Astrocyte of the hippocampus (primary cell): Measurements from ENCODE around the gene HGF.

Experiments used
- DNase-seq: peaks from one replicate; pipeline ENCODE4 v3.0.0; 2011; ENCODE audit warnings: low read depth, low spot score

Gene HGF

DNA sequence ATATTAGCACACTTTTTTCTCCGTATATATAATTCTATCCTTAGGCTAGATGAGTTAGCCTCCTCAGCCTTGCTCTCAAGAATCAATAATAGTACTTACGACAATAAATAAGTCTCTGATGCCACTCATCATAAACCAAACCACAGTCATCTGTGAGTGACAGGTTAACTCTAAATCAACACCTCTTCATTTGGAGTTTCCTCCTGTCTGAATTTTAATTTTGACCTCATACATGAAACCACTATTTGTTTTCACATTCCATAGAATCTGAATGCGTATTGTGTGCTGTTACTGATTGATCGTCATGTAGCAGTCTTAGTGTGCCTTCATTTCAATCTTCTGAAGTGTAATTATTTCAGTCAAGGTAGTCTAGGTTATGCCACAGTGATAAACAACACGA lies 85.8 kb downstream of the HGF start:
- no peak for DNase-seq

DNA sequence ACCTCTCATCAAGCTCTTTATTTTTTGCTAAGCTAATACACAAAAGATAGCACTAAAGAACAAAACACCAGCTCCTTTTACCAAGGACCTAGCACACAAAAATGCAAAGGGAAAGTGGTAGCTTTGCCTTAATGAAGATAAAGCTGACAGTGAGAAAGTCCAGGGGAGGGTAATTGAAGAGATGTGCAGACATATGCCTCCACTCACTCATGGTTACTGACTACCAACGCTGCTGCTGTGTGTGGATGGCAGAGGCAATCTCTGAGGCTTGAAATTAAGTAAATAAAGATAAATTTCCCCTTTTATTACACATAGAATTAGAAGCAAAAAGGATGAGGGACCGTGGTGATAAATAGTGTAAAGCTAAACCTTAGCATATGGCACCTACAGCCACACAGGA lies 87.0 kb downstream of the HGF start:
- no peak for DNase-seq

DNA sequence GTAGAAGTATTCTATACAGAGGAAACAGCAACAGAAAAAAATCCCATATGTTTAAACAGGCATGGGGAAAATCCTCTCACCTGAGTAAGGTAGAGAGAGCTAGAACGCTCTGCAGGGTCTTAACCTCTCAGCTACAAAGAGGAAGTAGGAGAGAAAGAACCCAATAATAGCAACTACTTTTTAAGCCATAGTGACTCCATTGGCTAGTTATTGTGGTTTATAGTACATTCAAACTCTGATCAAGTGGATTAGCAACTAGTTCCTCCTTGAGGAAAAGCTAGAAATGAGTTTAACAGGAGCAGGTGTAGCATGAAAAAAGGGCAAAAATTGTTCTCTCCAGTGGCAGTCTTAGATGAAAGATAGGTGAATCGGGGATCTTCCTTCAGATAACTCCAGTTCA lies 89.7 kb downstream of the HGF start:
- no peak for DNase-seq

DNA sequence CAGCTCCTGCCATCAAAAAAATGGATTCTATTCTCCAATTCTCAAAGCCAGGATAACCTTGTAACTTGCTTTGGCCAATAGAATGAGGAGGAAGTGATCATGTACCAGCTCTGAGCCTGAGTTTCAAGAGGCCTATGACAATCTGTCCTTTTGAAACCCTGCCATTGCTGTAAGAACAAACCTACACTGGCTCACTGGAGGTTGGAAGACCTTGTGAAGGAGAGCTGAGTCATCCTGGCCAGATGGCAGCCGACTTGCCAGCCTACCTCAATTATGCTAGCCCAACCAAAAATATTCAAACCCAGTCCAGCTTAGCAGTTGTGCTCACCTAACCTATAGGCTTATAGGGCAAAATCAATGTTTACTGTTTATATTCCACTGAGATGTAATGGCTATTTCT lies 93.0 kb downstream of the HGF start:
- peak; percentile 66 for DNase-seq

DNA sequence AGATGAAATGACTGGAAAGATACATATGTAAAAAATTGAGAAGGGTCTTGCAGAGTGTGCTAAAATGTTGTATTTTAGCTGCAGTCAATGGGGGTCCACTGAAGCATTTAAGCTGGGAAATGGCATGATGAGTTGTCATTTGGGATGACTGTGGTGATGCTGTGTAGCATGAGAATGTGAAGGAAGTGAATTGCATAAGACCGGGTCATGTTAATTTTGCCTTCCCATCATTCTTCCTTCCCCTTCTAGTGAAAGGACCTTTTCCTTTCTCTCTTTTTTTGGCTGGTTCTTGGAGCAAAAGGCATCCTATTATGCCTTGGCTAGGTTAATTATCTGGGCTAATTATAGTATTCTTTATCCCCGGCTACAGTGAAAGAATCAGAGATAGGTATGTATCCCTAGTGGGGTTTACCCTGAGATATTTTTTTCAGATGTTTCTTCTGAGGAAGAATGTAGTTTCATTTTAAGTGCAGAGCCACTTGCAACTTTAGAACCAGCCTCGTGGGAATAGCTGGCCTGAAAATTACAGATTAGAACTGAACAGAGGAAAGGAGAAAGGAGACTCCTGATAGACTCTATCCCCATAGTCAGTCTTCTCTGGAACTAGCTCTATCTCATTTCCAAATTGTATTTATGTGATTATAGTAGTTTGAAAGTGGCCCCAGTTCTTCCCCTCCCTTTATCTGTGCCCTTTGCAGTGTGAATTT lies 93.6 kb downstream of the HGF start:
- DNase-seq = no peak

DNA sequence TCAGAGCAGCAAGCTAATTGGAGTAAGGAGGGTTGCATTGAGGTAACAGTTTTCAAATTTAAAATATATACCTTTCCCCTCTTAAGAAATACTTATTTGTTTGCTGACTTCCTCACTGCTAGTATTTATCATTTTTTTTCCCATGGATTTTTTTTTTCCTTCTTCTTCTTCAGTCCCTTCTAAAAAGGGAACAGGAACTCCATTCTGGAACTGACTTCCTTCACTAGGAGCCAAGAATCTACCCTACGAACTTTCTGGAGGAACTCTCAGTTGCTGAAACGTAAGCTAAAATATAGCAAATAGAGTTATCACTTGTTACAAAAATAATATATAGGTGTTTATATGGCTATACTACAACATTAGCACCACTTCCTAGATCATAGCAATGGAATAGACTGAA lies 95.4 kb downstream of the HGF start:
- DNase-seq = no peak

DNA sequence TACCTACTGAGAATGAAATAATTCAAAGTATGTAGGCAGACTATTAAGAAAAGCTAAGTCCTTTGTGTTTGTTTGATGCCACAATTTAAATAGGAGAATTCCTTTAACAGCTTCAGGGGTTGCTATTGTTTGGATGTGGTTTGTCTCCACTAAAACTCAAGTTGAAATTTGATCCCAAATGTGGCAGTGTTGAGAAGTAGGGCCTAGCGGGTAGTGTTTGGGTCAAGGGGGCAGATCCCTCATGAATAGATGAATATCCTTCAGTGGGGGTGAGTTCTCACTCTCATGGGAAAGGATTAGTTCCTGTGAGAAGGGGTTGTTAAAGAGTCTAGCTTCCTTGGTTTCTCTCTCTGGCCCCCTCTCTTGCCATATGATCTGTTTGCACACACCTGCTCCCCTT lies 97.0 kb downstream of the HGF start:
- DNase-seq = peak; percentile 47

DNA sequence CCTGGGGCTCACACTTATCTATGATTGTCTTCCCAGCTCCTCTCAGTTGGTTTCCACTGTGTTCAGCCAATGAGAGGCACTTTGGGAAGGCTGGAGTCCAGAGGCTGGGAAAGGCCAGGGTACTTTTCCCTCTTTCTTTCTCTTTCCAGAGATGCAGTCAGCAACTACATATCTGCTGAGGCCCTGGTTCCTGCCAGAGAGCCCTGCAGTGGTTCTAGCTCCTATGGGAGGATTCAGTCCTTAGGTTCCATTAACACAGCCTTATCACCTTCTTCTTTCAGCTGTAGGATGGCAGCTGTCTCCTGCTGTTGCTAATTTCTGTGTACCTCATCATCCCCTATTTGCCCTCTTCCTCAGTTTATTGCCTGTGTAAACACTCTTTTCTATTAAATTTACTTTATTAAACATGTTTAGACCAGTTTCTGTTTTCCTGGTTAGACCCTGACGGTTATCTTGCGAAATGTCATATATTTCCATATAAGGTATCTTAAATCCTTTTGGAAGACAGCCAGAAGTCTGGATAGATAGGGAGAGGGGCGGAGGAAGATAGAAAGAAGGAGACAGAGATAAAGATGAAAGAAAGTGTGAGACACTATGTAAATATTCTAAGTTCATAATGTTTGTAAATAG lies 100.3 kb downstream of the HGF start:
- no peak for DNase-seq

DNA sequence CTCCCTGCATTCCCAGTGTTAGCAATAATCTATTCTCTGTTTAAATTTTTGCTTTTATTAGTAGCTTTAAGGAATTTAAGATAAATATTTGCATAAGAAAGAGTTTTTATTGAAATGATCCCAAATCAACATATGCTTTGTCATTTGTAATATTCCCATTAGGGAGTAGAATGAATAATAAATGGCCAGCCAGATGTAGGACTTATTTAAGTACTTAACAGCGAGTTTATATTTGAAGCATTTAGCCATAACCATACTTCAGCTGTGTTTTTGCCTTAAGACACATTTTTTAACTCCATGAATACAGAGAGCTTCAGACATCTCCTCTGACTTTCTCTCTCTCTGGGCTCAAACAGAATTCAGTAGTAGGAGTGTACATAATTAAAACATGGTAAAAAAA lies 103.6 kb downstream of the HGF start:
- DNase-seq = no peak

DNA sequence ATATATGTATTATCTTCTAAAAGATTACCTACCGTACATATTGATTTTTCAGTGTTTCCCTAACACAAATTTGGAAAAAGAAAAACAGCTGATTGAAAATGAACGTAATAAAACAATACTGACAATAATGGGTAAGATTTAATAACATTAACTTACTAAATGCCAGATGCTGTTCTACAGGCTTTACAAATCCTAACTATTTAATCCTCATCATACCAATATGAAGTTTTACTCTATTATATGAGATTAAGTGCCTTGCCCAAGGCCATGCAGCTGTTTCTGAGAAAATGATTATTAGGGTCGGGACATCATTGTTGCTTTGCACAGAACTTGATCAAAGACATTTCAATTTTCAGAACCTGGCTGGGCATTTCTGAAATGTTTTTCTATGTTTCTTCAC lies 104.6 kb downstream of the HGF start:
- DNase-seq = no peak

DNA sequence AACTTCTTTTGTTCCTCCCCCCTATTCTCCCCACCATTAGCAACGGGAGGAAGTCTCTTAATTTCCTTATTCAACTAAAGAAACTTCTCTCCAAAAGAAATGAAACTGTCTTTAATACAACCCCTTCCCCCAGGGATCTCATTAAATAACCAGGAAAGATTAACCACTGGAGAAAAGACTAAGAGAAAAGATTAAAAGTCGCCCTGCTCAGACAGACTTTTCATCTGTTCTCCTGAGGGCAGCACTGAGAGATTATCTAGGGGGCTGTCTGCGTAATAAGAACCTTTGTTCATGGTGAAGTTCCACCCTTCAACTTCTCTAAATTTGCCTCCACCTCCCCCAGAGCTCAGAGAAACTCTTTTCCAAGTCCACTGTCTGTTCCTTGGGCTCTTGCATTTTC lies 105.5 kb downstream of the HGF start:
- DNase-seq = no peak

DNA sequence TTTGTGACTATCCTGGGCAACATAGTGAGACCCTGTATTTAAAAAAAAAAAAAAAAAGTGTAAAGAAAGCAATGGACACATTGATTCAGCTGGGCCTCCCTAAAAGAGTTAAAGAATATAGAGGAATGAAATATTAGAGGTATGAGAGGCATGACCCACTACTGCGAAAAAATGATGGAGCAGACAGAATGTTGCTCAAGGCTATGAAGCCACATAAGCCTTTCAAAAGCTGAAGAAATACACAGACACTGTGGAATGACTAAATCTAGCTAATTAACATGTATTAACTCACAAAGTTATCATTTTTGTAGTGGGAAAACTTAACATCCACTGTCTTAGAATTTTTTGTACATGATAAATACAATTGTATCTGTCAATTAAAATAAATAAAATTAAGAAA lies 107.3 kb downstream of the HGF start:
- no peak for DNase-seq

DNA sequence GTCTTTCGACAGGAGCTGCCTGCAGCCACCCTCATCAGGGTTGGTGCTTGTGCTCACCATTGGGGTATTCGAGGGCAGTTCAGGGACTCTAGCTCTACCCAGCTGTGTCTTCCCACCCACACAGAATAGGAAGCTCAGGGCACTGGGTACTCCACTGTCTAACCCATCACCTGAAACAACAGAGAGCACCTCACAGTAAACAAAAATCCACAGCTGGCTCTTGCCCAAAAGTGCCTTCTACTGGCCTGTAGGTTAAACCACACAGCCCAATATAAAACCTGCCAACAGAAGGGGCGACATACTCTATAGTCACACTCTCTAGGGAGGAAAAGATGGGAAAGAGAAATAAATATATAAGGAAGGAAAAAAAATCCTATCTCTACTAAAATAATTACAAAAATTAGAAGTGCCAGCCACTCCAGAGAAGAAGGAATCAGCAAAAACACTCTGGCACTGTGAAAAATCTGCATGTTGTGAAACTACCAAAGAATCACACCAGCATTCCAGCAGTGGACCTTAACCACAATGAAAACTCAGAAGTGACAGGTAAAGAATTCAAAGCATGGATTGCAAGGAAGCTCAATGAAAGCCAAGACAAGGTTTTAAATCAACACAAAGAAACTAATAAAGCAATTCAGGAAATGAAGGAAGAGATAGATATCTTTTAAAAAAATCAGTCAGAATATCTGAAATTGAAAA lies 110.0 kb downstream of the HGF start:
- peak; percentile 70 for DNase-seq

DNA sequence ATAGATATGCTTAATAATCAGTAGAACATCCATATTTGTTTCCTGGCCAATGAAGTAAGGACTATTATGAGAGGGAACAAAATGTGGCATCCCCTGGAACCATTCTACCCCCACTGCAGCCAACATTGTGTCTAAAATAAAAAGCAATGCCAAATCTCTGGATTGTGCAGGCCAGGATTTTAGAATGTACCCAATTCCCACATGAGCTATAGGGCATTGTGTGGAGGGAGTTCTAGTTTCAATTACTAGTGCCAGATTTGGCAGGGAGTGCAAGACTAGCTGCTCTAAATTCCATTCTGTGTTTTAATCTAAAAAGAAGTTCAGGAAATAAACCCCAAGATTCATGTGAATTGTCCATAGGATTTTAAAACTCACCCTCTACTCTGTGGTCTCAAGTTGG lies 112.3 kb downstream of the HGF start:
- DNase-seq = no peak

DNA sequence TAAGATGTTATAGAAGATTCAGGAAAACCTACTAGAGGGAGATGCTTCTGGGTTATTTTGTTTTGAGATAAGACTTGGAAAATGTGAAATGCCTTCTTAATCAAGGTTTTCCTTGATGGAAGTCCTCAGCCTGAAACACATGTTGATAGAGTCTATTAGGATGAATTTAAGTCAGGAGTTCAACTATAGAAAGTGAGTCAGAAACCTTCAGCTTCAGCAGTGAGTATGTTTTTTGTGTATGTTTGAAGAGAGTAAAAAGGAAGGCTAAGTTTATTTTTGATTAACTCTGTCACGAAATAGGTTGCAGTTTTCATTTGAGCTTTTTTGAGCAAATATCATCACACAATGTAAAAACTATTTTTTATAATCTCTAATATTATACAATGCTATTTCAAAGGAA lies 114.6 kb downstream of the HGF start:
- no peak for DNase-seq

DNA sequence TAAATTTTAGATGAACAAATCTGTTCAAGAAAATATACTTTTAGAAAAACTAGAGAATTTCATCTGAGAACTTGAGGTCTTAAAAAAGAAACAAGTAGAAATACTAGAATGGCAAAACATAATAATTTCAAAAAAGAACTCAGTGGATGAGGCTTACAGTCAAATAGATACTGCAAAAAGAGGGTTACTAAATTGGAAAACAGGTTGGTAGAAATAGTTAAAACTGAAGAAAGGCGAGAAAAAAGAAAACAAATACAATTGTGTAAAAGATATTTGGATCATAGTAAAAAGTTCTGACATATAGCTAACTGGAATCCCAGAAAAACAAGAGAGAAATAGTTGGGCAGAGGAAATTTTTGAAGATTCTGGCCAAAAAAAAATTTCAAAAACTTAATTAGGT lies 117.6 kb downstream of the HGF start:
- DNase-seq = no peak
